Ectodermal cell (in vitro differentiated cells): ENCODE results near the gene USF2.

ENCODE experiments used
- H3K27ac ChIP-seq: 2 replicates; pipeline ENCODE4 v1.7.0; 2013; ENCODE audit warnings: mild to moderate bottlenecking, low read depth, low read length; ENCODE audit not compliant: insufficient read depth, poor library complexity, severe bottlenecking
- H3K27me3 ChIP-seq: 2 replicates; pipeline ENCODE4 v1.7.0; 2013; ENCODE audit warnings: mild to moderate bottlenecking, low read length; ENCODE audit not compliant: insufficient read depth, control insufficient read depth, poor library complexity, severe bottlenecking
- H3K36me3 ChIP-seq: one replicate; pipeline ENCODE4 v1.7.0; 2013; ENCODE audit warnings: low read length; ENCODE audit not compliant: control insufficient read depth, insufficient read depth
- H3K4me1 ChIP-seq: one replicate; pipeline ENCODE4 v1.7.0; 2013; ENCODE audit warnings: low read length; ENCODE audit not compliant: control insufficient read depth, insufficient read depth
- H3K4me3 ChIP-seq: 2 replicates; pipeline ENCODE4 v1.7.0; 2013; ENCODE audit warnings: low read depth, low read length, control low read depth; ENCODE audit not compliant: insufficient read depth
- H3K9me3 ChIP-seq: 2 replicates; pipeline ENCODE4 v1.7.0; 2013; ENCODE audit warnings: mild to moderate bottlenecking, low read length, moderate library complexity; ENCODE audit not compliant: control insufficient read depth
- WGBS, 2 experiments: methylation state at CpG; one replicate each; pipeline ENCODE4 v1.1.7; 2013; ENCODE audit warnings: missing lambda C conversion rate in 2 of 2; 5-methylcytosine and 5-hydroxymethylcytosine counted together

USF2 gene

GRCh38 chr19:35256566-35256965, 12.2 kb upstream of the USF2 start:
- Histone ChIP-seq H3K4me3 (no peak overlapping the region), H3K4me1 (peaks cover 9% of the 10 kb centered on the region), H3K27ac (no peak overlapping the region), H3K36me3 (peaks cover 23% of the 10 kb centered on the region), H3K27me3 (no peaks in the 10 kb centered on the region), H3K9me3 (no peaks in the 10 kb centered on the region)
- WGBS, 2 experiments, result 84 to 86% methylated on average over 2 of the region's 2 CpGs

GRCh38 chr19:35257113-35257461, 11.7 kb upstream of the USF2 start:
- Histone ChIP-seq H3K4me1 (peaks cover 13% of the 10 kb centered on the region), H3K27me3 (no peaks in the 10 kb centered on the region), H3K9me3 (no peaks in the 10 kb centered on the region), H3K4me3 (no peak overlapping the region), H3K27ac (no peak overlapping the region), H3K36me3 (peaks cover 23% of the 10 kb centered on the region)
- 92 to 94% methylated on average over 9 of the region's 9 CpGs for whole genome bisulfite sequencing, 2 experiments

- H3K27me3 ChIP-seq, result no peaks in the 10 kb centered on the region
- WGBS, 2 experiments, result 89 to 90% methylated on average over 10 of the region's 10 CpGs
- H3K4me3 ChIP-seq, result no peak overlapping the region
- peaks cover 17% of the 10 kb centered on the region for H3K4me1 ChIP-seq
- H3K9me3 ChIP-seq, result no peaks in the 10 kb centered on the region
- H3K36me3 ChIP-seq, result peaks cover 23% of the 10 kb centered on the region
- H3K27ac ChIP-seq, result no peak overlapping the region
These were observed 8.0 kb upstream of the USF2 start for GRCh38 chr19:35260694-35261304.

- H3K4me3 ChIP-seq, result no peak overlapping the region
- no peaks in the 10 kb centered on the region for H3K27me3 ChIP-seq
- no peaks in the 10 kb centered on the region for H3K9me3 ChIP-seq
- peaks cover 20% of the 10 kb centered on the region for H3K4me1 ChIP-seq
- H3K27ac ChIP-seq, result no peak overlapping the region
- peaks cover 23% of the 10 kb centered on the region for H3K36me3 ChIP-seq
- 90 to 91% methylated on average over 12 of the region's 12 CpGs for WGBS, 2 experiments
These were observed 7.2 kb upstream of the USF2 start for GRCh38 chr19:35261356-35262100.

- H3K27ac ChIP-seq, result no peak overlapping the region
- no peaks in the 10 kb centered on the region for H3K27me3 ChIP-seq
- no peaks in the 10 kb centered on the region for H3K9me3 ChIP-seq
- H3K4me1 ChIP-seq, result peaks cover 25% of the 10 kb centered on the region
- no peak overlapping the region for H3K4me3 ChIP-seq
- WGBS, 2 experiments, result 84 to 87% methylated on average over 17 of the region's 17 CpGs
- H3K36me3 ChIP-seq, result peaks cover 23% of the 10 kb centered on the region
These were observed 6.5 kb upstream of the USF2 start for GRCh38 chr19:35262101-35262761.

GRCh38 chr19:35264268-35265125, 4.3 kb upstream of the USF2 start:
- no peaks in the 10 kb centered on the region for H3K27me3 ChIP-seq
- H3K4me1 ChIP-seq, result peaks cover 19% of the 10 kb centered on the region
- H3K27ac ChIP-seq, result no peak overlapping the region
- WGBS, 2 experiments, result 92 to 95% methylated on average over 7 of the region's 7 CpGs
- H3K4me3 ChIP-seq, result no peak overlapping the region
- H3K9me3 ChIP-seq, result no peaks in the 10 kb centered on the region
- H3K36me3 ChIP-seq, result peaks cover 23% of the 10 kb centered on the region

GRCh38 chr19:35265126-35265899, 3.4 kb upstream of the USF2 start:
- Histone ChIP-seq H3K4me1 (peaks cover 26% of the 10 kb centered on the region), H3K4me3 (no peak overlapping the region), H3K36me3 (peaks cover 21% of the 10 kb centered on the region), H3K27me3 (no peaks in the 10 kb centered on the region), H3K9me3 (no peaks in the 10 kb centered on the region), H3K27ac (no peak overlapping the region)
- 90 to 93% methylated on average over 6 of the region's 6 CpGs for WGBS, 2 experiments

- no peak overlapping the region for H3K27ac ChIP-seq
- H3K4me3 ChIP-seq, result no peak overlapping the region
- no peaks in the 10 kb centered on the region for H3K27me3 ChIP-seq
- no peaks in the 10 kb centered on the region for H3K9me3 ChIP-seq
- 95% methylated on average over 10 of the region's 10 CpGs for WGBS, 2 experiments
- H3K36me3 ChIP-seq, result peaks cover 23% of the 10 kb centered on the region
- peaks cover 27% of the 10 kb centered on the region for H3K4me1 ChIP-seq
These were observed 2.8 kb upstream of the USF2 start for GRCh38 chr19:35265900-35266519.
